Middle frontal gyrus (tissue), 1 donor: Measurements from ENCODE around the gene NSMCE1.
A peak's percentile ranks its signal among the peaks of the same experiment; 100 is the strongest.
"Not testable (repeated sequence)": the region's sequence is repeated elsewhere in the genome, so short reads cannot be mapped to it uniquely, and the experiment has no call there.

Experiments used
- DNase-seq: peaks from one replicate; pipeline ENCODE4 v3.0.0-alpha.2; 2015; ENCODE audit warnings: low spot score; ENCODE audit errors: extremely low spot score

NSMCE1 gene

DNA sequence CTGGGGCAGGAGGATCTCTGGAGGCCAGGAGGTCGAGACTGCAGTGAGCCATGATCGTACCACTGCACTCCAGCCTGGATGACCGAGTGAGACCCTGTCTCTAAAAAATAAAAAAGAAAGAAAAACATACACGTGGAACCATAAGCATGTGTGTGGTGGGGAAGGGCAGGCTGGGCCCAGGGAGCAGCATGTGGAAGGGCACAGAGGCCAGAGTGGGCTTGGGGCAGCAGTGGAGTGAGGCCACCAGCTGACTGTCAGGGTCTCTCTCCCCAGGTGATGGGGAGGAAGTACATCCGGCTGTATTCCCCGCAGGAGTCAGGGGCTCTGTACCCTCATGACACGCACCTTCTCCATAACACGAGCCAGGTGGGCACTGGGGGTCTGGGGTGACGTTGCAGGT lies 48.5 kb downstream of the NSMCE1 start:
- DNase-seq: no peak

DNA sequence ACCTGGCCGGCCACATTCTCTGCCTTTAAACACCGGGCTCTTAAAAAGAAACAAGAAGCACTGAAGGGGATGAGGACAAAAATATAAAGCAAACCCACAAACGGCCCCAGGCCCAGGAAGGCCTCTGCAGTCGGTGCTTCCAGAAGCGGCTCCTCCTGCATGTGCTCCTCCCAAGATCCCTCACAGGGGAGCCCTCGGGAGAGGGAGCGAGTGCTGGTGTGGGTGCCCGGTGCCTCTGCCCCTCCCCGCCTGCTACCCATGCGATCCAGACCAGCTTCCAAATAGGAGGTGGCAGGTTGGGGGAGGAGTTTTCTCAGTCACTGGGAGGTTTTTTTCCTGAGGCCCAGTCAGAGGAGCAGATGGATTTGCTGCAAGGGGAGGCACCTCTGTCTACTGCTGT lies 49.4 kb downstream of the NSMCE1 start:
- DNase-seq: no peak

DNA sequence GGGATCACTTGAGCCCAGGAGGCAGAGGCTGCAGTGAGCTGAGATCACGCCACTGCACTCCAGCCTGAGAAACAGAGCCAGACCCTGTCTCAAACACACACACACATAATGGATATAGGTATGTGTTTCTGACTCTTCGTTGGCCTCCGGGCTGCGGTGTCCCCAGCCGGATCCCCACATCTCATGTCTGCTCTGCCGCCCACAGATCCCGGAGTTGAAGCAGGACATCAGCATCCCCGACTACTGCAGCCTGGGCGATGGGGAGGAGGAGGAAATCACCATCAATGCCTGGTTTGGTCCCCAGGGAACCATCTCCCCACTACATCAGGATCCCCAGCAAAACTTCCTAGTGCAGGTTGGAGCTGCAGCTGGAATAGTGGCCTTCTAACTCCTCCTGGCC lies 49.8 kb downstream of the NSMCE1 start:
- no peak for DNase-seq

- DNase-seq: peak; percentile 62
Measured at GRCh38 chr16:27217256-27217655, 51.3 kb downstream of the NSMCE1 start.

- no peak for DNase-seq
Measured at GRCh38 chr16:27216297-27216885, 52.2 kb downstream of the NSMCE1 start.

GRCh38 chr16:27215660-27216059 lies 52.9 kb downstream of the NSMCE1 start:
- DNase-seq: no peak

GRCh38 chr16:27214084-27214961 lies 54.2 kb downstream of the NSMCE1 start:
- DNase-seq: no peak

- DNase-seq: no peak
Measured at GRCh38 chr16:27211026-27211425, 57.5 kb downstream of the NSMCE1 start.

GRCh38 chr16:27210174-27210573 lies 58.4 kb downstream of the NSMCE1 start:
- no peak for DNase-seq

GRCh38 chr16:27209591-27209990 lies 59.0 kb downstream of the NSMCE1 start:
- no peak for DNase-seq

DNA sequence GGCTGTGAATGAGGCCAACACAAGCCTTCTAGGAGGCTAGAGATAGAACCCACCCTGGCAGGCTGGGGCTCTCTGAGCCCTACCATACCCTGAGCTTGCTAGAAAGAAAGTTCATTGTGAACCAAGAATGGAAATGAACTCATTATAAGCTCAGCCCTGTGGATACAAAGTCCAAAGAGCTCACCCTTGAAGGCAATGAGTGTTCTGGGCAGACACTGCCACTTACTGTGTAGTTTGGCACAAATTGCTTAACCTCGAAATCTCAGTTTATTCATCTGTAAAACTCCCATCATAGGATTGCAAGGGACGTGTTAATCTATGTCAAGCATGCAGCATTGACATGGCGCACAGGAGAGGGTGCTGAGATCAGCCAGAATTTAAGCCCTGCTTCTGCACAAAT lies 59.8 kb downstream of the NSMCE1 start:
- DNase-seq: no peak

GRCh38 chr16:27208081-27208680 lies 60.4 kb downstream of the NSMCE1 start:
- DNase-seq: no peak

- not testable (repeated sequence) for DNase-seq
Measured at GRCh38 chr16:27207121-27207520, 61.5 kb downstream of the NSMCE1 start.

GRCh38 chr16:27205423-27206065 lies 63.0 kb downstream of the NSMCE1 start:
- no peak for DNase-seq

GRCh38 chr16:27204312-27204915 lies 64.2 kb downstream of the NSMCE1 start:
- no peak for DNase-seq

DNA sequence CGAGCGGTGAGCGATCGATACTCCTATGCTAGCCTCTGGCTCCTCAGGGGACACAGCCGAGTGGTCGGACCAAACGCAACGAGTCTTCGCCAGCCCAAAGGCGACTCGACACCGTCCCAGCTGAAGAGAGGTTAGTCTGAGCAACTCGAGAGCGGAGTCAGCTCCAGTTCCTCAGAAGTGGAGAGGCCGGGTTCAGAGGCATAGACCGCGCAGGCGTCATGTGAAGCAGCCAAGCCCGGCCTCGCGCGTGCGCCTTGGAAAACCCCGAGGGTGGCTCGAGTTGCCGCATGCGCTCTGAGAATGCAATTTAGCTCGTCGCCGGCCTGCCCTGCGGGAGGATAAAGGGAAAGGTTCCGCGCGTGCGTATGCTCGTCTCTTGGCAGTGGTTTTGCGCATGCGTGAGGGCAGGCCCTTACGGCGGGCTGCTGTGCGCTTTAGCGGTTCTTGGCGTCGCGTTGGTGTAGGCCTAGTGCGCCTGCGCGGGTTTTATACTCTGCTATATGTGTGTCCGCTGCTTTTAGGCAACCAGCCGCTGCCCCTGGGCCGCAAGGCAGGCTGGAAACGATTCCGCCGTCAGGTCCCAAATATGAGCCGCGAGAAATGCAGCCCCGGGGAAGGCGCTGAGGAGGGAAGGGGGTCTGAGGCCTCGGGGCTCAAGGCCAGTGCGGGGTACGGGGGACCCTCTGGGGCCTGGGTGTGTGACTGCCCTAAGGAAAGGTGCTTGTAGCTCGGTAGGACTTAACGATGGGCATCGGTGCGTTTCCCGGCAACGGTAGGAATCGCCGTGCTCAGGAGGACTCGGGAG lies 64.9 kb downstream of the NSMCE1 start, which contains the start of gene KDM8:
TSS of gene KDM8 (plus strand) at position 20 of the 805 bp plus-strand sequence. CDS start 6,598 bp downstream, outside the sequence.
- DNase-seq: peak; percentile 100

DNA sequence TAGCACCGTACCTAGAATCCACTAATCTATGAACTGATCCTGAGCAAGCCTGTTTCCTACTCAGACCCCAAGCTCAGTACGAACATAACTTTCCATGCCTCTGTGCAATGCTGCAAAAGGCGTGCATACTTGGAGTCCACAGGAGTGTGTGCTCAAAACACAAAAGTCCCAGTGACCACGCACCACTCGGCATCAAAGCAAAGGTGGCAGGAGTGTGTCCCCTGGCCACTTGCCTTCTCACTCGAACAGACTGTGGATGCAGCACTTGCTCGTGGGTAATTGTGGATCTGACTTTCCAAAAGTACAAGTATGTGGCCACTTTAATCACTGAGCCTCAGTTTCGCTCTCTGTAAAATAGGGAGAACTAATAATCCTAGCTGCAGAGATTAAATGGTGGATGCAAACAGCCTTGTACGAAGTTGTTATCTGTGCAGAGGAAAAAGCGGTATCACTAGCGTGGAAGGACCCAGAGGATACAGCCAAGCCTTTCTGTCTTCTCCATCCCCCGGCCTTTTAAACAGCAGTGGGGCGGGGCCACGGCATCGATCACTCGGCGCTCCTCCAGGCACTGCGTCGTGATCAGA lies 65.6 kb downstream of the NSMCE1 start:
- no peak for DNase-seq

- DNase-seq: not testable (repeated sequence)
Measured at GRCh38 chr16:27200914-27201313, 67.7 kb downstream of the NSMCE1 start.

DNA sequence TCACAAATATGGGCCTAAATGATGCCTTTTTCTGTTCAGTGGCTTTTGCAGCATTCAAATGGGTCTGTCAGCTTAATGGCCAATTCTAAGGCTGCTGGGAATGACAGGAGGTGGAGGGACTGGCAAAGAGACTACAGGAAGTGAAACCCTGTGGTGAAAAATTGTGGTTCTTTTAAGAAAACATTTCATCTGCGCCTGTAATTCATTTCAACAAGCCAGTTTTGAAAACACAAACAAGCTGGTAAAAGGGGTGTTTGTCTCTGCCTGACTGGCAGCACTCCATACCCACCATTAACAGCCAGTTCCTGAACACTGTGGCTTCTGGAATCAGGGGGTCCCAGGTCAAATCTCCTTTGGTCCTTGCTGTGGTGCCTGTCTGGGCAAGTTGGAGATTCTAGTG lies 68.8 kb downstream of the NSMCE1 start:
- no peak for DNase-seq

GRCh38 chr16:27199235-27199586 lies 69.4 kb downstream of the NSMCE1 start:
- DNase-seq: no peak
